Gastrocnemius medialis (tissue), 4 donors: ENCODE measurements around the gene C22orf15.

Source experiments
- CTCF ChIP-seq, 5 experiments: fragments of 450-650 bp in 3 of 5; fragments of 200-600 bp in 2 of 5; sonication (generic) in 2 of 5; IDR thresholded peaks in 4 of 5; conservative IDR thresholded peaks in 1 of 5; 1 replicate in 4 of 5; 2 replicates in 1 of 5; pipeline ENCODE4 v1.5.1; 2016 to 2019; ENCODE audit warnings: antibody characterized with exemption in 5 of 5, mild to moderate bottlenecking in 3 of 5, moderate library complexity in 3 of 5
- POLR2A ChIP-seq, 2 donors: fragments of 450-650 bp; IDR thresholded peaks; one replicate each; pipeline ENCODE4 v1.6.1; 2017; ENCODE audit warnings: antibody characterized with exemption in 2 of 2, mild to moderate bottlenecking in 2 of 2, moderate library complexity in 2 of 2

DNA sequence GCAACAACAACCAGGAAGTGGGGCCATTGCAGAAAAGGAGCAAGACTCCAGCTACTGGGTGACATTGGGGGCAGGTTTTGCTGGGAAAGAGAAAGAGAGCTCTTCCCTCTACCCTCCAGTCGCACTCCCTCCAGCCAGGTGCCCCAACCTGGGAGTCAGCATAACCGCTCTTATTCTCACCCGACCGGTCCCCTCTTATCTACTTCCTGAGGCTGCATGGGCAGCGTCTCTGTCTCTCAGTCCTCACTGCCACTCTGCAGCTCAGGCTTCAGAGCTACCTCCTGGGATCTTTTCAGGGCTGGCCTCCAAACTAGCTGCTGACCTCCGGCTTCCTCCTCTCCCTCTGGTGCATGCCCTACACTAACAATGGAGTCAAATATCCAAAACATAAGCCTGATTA lies 17.0 kb upstream of the C22orf15 start:
- no peak for TF ChIP-seq POLR2A (IDR thresholded peaks at IDR 0.05)
- TF ChIP-seq CTCF (IDR thresholded peaks at IDR 0.05 in 4 of 5, conservative IDR thresholded peaks at IDR 0.05 in 1 of 5) = no peak
